Activated CD4-positive, CD25-positive, alpha-beta regulatory T cell (primary cell): ENCODE measurements around the gene GPR39.

Source experiments
- DNase-seq, 4 experiments: peaks; one replicate each; lab custom pipeline; 2025; lab: John Stamatoyannopoulos, UW

The GPR39 gene

DNA sequence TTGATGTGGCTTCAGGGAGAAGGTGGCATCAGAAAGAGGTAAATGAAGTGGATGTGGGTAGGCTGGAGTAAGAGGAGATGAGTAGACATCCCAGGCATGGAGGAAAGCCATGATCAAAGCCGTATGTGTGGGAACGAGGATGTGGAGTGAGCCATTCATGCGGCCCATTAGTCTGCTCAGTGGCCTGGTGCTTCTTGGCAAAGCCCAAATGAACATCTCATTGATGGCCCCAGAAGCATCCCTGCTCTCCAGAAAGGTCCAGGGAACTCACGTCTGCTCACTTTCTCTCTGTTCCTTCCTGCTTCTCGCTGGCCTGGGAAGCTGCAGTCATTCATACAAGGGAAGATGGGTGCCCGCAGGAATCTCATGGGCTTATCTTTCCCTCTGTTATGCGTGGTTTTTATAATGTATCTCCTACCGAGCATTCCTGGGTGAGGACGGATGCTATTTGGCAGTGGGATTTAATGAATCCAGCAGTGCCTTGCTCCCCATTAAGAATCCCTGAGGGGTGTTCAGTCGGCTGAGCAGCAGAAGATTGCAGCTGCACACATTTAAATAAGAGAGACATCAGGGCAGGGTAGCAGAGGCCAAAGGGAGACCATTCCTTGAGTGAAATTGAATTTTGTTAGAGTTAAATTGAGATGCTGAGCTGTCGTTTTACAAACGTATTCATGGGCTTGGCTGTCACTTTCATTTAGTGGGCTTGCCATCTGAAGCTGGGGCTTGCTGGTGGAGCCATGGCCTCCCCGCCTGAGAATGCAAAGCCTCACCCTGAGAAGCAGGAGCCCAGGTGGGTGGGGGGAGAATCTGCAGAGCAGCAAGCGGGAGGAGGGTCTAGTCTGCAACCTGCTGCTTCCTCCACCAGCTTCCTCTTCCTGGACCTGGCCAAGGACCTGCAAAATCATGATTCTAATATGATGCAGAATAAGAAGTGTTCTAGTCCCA is 188.9 kb downstream of the GPR39 start:
- no peak for DNase-seq

GRCh38 chr2:132606649-132607048 is 190.0 kb downstream of the GPR39 start:
- no peak for DNase-seq

- no peak for DNase-seq
Observed at GRCh38 chr2:132607426-132608090, 191.0 kb downstream of the GPR39 start.

DNA sequence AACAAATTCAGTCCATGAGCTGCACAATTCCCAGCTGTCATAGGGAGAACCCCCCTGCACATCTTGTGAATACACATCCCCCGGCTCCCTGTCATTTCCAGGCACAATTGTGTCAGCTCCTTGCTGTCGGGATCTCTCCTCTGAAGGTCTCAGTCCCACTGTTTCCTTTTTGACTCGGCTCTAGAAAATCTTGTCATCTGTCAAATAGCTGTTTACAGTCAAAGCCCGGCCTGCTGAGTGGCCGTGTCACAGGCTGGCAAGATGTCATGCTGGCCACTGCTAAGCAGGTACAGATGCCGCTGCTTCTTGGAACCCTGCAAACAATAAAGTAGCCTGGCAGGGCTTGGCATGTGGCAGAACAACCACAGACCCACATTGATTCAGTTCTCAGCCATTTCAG is 191.7 kb downstream of the GPR39 start:
- no peak for DNase-seq

DNA sequence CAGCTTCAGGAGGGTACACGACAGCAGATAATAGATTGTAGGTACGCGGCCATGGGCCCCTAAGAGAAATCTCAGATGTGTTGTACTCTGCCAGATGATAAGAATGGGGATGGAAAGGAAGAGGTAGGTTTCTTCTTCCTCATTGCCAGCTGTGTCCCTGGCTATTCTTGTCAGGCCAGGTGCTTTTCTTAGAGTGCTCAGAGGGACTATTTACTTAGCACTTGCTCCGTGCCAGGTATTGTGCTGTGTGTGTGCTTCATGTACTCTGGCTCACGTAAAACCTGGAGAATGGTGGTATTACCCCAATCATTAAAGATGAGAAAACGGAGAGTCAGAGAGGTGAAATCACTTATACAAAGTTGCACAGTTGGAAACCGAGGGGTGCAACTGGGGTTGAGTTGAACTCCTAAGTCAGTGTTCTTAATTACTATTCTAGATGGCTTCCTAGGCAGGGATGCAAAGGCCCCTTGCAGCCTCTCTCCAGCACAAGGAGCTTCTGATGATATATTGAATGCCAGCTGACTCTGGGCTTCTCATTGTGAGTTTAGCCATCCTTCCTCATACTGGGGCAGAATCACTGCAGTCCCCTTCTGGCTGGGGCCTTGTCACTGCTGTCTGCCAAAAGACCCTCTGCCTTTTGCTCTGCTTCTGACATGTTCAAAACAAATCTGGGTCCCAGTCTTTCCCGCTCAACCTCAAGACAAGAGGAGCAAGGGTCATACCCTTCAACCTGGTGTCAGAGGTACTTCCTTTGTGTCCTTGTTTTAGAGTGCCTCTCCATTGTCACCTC is 192.7 kb downstream of the GPR39 start:
- no peak for DNase-seq

DNA sequence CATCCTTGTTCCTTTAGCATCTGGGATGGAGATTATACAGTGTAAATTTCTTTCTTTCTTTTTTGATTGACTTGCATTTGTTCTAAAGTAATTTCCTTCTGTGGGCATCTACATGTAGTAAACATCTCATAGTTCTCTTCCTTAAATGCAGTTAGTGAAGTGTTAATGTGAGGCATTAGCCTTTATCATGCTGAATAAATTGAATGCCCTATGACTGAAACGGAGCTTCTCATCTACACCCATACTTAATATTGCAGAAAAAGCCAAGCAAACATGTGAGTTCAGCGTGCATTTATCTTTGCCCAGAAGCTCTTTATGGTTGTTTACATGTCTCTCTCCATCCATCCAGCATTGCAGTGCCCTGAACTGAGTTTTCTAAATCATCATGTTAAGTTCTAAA is 195.1 kb downstream of the GPR39 start:
- no peak for DNase-seq

- DNase-seq, result no peak
Observed at GRCh38 chr2:132615329-132616085, 198.9 kb downstream of the GPR39 start.

GRCh38 chr2:132617989-132618388 is 201.4 kb downstream of the GPR39 start:
- no peak for DNase-seq

DNA sequence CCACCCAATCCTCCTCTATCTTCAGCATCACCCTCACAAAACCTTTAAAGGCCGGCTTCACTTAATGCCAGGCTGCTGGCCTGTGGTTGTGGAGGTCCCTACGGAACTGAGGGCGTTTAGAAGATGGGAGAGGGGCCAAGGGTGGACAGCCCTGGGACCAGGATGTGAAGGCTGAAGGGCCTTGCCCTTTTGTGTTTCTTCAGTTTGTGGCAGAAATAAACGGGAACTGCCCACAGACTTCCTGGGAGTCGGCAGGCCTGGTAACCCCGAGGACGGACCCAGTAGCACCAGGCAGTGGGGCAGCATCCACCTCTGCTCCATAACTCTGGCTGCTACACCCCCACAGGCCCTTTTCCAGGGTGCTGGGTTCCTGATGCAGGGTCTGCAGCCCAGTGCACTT is 202.1 kb downstream of the GPR39 start:
- no peak for DNase-seq

- DNase-seq, result no peak
Observed at GRCh38 chr2:132620115-132620514, 203.5 kb downstream of the GPR39 start.

GRCh38 chr2:132621131-132621875 is 204.7 kb downstream of the GPR39 start:
- DNase-seq, result no peak

DNA sequence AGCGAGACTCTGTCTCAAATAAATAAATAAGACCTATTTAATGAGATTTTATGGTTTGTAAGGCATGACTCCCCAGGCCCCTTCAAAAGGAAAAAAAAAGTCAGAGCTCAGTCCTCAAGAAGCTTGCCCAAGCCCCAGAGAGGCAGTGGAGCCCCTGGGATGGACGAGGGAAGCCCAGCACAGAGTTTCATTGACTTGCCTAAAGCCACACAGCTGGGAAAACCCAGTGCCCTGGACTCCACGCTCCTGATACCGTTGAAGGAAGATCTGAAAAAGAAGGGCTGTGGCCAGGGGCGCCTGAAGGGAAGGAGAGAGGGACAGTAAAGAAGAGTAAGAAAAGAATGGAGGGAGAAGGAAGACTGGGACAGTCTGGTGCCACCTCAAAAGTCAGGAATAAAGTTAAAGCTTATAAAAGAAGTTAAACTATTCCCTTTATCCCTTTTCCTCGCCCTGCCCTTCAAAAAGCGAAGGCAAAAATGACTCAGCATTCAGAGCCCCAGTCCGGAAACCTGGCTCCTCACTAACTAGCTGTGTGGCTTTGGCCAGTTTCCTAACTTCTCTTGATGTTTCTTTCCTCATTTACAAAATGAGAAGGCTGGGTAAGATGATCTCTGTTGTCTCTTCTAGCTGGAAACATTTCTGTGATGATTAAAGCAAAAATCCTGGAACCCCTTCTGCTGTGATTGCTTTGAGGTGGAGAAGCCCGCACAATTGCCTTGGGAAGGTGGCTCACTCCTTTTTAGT is 206.7 kb downstream of the GPR39 start:
- no peak for DNase-seq

DNA sequence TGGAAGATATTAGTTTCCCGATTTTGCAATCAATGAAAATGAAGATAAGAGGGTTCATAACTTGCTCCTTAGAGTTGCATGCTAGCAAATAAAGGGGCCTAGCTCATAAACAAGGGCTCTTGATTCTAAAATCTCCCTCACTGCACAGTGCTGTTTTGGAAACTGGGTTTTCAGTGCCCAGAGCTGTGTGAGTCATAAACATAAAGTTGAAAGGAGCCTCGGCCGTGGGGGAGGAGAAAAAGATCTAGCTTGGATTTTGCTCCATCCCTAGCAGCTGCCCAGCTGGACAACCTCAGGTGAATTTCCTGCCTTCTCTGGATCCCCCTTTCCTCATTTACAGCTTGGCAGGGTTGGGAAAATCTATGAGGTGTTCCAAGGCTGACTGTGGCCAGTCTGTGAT is 210.9 kb downstream of the GPR39 start:
- no peak for DNase-seq

DNA sequence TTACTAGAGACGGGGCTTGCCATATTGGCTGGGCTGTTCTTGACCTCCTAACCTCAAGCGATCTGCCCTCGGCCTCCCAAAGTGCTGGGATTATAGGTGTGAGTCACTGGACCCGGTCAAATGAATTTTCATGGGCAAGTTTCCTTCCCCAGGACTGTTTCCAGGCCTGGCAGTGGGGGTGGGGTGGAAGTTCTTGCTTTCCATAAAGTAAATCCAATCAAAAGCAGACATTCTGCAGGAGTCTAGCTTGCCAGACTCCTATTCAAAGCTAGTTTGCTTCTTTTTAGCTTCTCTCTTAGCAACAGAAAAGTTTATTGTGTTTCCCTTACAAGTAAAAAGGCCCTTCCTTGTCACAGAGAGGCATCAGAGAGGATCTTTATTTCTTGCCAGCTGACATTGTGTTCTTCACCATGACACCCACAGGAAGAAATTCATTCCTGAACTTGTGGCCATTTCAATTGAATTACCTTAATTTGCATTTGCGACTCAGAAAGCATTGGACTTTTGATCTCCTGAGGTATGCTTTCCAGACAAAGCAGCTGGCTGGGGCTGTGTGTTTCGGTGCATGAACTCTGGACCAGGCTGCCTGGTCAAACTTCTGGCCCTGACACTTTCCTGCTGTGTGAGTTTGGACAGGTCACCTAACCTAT is 215.5 kb downstream of the GPR39 start:
- DNase-seq, result no peak

GRCh38 chr2:132633635-132634034 is 217.0 kb downstream of the GPR39 start:
- DNase-seq, result no peak

DNA sequence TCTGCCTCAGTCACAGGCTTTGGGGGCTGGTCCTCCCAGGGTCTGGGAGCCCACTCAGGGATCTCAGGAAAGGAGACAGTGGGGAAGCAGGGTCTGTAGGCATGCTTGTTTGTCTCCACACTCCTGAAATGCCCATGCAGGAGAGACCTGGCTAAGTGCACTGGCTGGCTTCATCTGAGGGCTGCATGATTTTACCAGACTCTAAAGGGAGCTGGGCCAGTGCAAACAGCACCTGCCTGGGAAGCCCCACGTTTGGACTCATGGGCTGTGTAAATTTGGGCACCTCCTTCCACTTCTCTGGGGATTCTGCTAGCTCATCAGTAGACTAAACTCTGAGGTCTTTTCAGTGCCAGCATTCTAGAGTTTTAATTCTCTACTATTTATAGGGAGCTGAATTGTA is 219.7 kb downstream of the GPR39 start:
- no peak for DNase-seq

DNA sequence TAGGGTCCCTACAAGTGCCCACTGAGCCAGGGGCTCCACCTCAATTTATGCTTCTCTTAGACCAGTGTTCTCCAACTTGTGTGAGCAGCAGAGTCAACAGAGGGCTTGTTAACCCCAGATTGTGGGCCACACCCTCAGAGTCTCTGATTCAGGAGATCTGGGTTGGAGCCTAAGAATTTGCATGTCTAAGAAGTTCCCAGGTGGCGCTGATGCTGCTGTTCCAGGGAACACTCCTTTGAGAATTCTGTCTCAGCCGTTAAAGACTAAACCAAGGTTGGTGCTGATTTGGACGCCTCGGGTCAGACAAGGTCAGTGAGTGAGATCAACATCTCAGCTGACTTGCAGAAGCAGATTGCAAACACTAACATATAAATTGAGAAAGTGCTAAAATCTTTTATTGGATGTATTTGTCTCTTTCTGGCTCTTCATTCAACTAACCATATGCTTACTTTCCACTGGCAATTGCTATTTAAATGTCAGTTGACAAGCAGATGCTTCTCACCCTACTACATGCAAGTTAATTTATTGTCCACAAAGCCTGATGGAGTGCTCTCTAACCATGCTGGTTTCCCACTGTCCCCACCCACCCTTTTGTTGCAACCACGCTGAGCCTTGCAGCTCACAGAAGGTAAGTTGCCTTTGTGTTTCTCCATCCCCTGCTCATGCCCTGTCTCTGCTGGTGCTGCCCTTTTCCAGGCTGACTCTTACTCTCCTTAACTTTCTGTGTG is 221.9 kb downstream of the GPR39 start:
- DNase-seq, result no peak

DNA sequence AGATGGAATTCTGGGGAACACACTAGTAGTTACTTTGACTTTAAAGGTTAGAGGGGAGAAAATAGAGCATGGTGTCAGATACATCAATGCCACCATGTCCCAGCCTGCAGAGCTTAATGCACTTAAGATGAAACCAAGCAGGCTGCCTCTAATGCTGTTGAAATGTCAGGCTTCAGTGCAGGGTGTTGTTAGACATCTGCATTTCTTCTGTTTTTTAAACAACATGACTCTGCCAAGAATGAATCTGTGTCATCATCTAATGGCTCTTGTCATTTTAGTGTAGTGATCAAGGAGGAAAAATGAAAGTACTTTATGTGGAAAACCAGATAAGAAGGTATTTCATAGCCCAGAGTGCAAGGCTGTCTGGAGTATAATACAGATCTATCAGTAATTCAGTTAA is 223.5 kb downstream of the GPR39 start:
- no peak for DNase-seq

GRCh38 chr2:132641819-132642218 is 225.2 kb downstream of the GPR39 start:
- DNase-seq, result no peak
